Measurements from ENCODE around the gene PLGRKT.
"Not testable (repeated sequence)": the region's sequence is repeated elsewhere in the genome, so short reads cannot be mapped to it uniquely, and the experiment has no call there.

PLGRKT gene

DNA sequence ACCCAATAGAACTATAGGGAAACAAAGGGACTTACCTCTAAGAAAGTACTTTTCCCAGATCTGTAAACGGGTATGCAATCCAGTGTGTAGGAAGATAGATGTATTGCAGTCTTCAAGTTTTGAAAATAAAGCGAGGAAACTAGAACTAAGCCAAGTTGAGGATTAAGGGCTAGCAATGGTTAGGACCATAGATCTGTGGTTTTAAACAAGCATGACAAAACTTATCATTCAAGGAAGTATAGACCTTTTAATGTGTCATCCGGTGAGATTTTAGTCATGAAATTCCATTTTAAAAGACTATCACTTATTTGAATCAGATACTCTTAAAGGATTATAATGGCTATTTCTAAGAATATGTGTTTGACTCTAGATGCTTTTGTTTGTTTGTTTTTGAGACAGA, 33.1 kb upstream of the PLGRKT start:
- Histone ChIP-seq H3K9ac (ENCODE audit: low read length) (no peak overlapping the region), H3K36me3 (ENCODE audit: control insufficient read depth, insufficient read depth, low read length) (no peaks in the 10 kb centered on the region), H3K27ac (ENCODE audit: low read depth, low read length) (no peak overlapping the region), H3K9me3 (ENCODE audit: control insufficient read depth, insufficient read depth, low read depth, low read length) (no peaks in the 10 kb centered on the region), H3K4me3 (ENCODE audit: low read depth, low read length) (no peak overlapping the region), H3K27me3 (ENCODE audit: control insufficient read depth, insufficient read depth, low read length) (no peaks in the 10 kb centered on the region), H3K4me1 (ENCODE audit: control insufficient read depth, insufficient read depth, low read length) (no peaks in the 10 kb centered on the region)

DNA sequence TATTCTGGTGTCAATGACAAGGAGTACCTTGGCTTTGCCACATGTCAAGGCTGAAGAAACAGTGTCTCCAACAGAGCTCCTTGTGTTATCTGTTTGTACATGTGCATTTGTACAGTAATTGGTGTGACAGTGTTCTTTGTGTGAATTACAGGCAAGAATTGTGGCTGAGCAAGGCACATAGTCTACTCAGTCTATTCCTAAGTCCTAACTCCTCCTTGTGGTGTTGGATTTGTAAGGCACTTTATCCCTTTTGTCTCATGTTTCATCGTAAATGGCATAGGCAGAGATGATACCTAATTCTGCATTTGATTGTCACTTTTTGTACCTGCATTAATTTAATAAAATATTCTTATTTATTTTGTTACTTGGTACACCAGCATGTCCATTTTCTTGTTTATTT, 32.4 kb upstream of the PLGRKT start:
- no peaks in the 10 kb centered on the region for H3K9me3 ChIP-seq (ENCODE audit: control insufficient read depth, insufficient read depth, low read depth, low read length)
- H3K4me3 ChIP-seq (ENCODE audit: low read depth, low read length): no peak overlapping the region
- no peaks in the 10 kb centered on the region for H3K4me1 ChIP-seq (ENCODE audit: control insufficient read depth, insufficient read depth, low read length)
- H3K27me3 ChIP-seq (ENCODE audit: control insufficient read depth, insufficient read depth, low read length): no peaks in the 10 kb centered on the region
- no peak overlapping the region for H3K9ac ChIP-seq (ENCODE audit: low read length)
- no peak overlapping the region for H3K27ac ChIP-seq (ENCODE audit: low read depth, low read length)
- no peaks in the 10 kb centered on the region for H3K36me3 ChIP-seq (ENCODE audit: control insufficient read depth, insufficient read depth, low read length)

DNA sequence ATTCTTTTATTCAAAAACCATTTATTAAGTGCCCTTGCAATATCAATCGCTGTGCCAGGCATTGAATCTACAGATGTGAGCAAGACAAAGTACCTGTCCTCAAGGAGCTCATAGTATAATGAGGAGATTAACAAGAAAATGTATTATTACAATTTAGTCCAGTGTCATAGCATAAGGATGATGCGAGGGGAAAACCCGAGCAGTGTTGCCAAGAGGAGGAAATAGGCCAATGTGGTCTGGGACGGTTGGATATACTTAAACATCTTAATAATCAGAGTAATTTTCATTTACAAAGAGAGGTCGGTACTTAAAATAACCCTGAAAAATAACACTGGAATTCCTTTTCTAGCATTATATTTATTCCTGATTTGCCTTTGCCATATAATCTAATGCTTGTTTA, 31.1 kb upstream of the PLGRKT start:
- no peaks in the 10 kb centered on the region for H3K9me3 ChIP-seq (ENCODE audit: control insufficient read depth, insufficient read depth, low read depth, low read length)
- no peaks in the 10 kb centered on the region for H3K4me1 ChIP-seq (ENCODE audit: control insufficient read depth, insufficient read depth, low read length)
- H3K4me3 ChIP-seq (ENCODE audit: low read depth, low read length): no peak overlapping the region
- H3K36me3 ChIP-seq (ENCODE audit: control insufficient read depth, insufficient read depth, low read length): no peaks in the 10 kb centered on the region
- no peak overlapping the region for H3K27ac ChIP-seq (ENCODE audit: low read depth, low read length)
- H3K9ac ChIP-seq (ENCODE audit: low read length): no peak overlapping the region
- H3K27me3 ChIP-seq (ENCODE audit: control insufficient read depth, insufficient read depth, low read length): no peaks in the 10 kb centered on the region

DNA sequence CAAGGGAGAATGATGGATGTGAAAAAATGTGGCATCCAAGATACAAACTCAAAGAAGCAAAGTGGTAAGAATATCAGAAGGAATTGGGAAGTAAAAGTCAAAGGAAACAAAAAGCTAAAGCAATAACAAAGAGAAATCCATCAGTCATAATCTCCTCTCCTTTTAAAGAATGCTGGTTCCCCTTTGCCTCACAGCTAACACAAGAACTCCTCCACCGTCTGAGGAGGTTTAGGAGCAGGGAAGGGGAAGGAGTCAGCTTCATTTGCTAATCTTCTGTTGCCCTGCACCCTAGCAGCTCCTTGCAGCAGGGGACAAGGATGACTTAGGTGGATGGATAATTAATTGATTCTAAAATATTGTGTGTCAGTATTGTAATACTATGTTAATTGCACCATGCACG, 29.0 kb upstream of the PLGRKT start:
- Histone ChIP-seq H3K27me3 (ENCODE audit: control insufficient read depth, insufficient read depth, low read length) (no peaks in the 10 kb centered on the region), H3K27ac (ENCODE audit: low read depth, low read length) (no peak overlapping the region), H3K9me3 (ENCODE audit: control insufficient read depth, insufficient read depth, low read depth, low read length) (no peaks in the 10 kb centered on the region), H3K4me3 (ENCODE audit: low read depth, low read length) (no peak overlapping the region), H3K36me3 (ENCODE audit: control insufficient read depth, insufficient read depth, low read length) (no peaks in the 10 kb centered on the region), H3K4me1 (ENCODE audit: control insufficient read depth, insufficient read depth, low read length) (no peaks in the 10 kb centered on the region), H3K9ac (ENCODE audit: low read length) (no peak overlapping the region)

GRCh38 chr9:5466005-5466404, 28.3 kb upstream of the PLGRKT start:
- Histone ChIP-seq H3K9me3 (ENCODE audit: control insufficient read depth, insufficient read depth, low read depth, low read length) (no peaks in the 10 kb centered on the region), H3K36me3 (ENCODE audit: control insufficient read depth, insufficient read depth, low read length) (no peaks in the 10 kb centered on the region), H3K4me3 (ENCODE audit: low read depth, low read length) (no peak overlapping the region), H3K9ac (ENCODE audit: low read length) (no peak overlapping the region), H3K27ac (ENCODE audit: low read depth, low read length) (no peak overlapping the region), H3K4me1 (ENCODE audit: control insufficient read depth, insufficient read depth, low read length) (no peaks in the 10 kb centered on the region), H3K27me3 (ENCODE audit: control insufficient read depth, insufficient read depth, low read length) (no peaks in the 10 kb centered on the region)

DNA sequence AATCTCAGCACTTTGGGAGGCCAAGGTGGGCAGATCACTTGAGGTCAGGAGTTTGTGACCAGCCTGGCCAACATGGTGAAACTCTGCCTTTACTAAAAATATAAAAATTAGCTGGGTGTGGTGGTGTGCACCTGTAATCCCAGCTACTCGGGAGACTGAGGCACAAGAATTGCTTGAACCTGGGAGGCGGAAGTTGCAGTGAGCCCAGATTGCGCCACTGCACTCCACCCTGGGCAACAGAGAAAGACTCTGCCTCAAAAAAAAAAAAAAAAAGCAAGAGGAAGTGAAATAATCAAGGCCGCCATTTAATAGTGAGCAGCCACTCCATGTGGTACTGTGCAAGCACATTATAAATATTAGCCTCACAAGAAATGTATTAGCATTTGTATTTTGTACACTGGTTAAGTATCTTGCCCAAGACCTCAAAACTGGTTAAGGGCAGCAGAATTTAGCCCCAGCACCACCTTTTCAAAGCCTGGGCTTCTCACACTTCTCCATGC, 27.2 kb upstream of the PLGRKT start:
- not testable (repeated sequence) for H3K4me3 ChIP-seq (ENCODE audit: low read depth, low read length); H3K27ac ChIP-seq (ENCODE audit: low read depth, low read length); H3K27me3 ChIP-seq (ENCODE audit: control insufficient read depth, insufficient read depth, low read length); H3K9me3 ChIP-seq (ENCODE audit: control insufficient read depth, insufficient read depth, low read depth, low read length); H3K36me3 ChIP-seq (ENCODE audit: control insufficient read depth, insufficient read depth, low read length); H3K9ac ChIP-seq (ENCODE audit: low read length); H3K4me1 ChIP-seq (ENCODE audit: control insufficient read depth, insufficient read depth, low read length)

DNA sequence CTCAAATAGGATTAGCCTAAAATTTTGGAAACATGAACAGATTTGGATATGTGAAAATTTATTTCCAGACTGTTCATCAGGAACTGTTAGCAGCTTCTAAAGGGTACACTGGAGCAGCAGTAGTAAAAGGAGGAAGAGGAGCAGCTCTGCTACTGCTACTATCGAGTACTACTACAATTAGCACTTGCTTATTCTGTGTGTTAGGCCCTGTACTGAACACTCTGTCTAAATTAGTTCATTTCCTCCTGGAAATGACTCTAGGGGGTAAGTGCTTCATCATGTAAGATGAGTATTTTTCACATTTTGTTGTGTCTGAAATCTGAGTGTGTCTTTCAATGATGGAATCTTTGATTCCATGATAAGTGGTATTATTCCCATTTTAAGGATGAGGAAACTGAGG, 22.4 kb upstream of the PLGRKT start:
- H3K9me3 ChIP-seq (ENCODE audit: control insufficient read depth, insufficient read depth, low read depth, low read length): no peaks in the 10 kb centered on the region
- H3K4me3 ChIP-seq (ENCODE audit: low read depth, low read length): no peak overlapping the region
- H3K9ac ChIP-seq (ENCODE audit: low read length): no peak overlapping the region
- H3K36me3 ChIP-seq (ENCODE audit: control insufficient read depth, insufficient read depth, low read length): no peaks in the 10 kb centered on the region
- no peaks in the 10 kb centered on the region for H3K27me3 ChIP-seq (ENCODE audit: control insufficient read depth, insufficient read depth, low read length)
- H3K27ac ChIP-seq (ENCODE audit: low read depth, low read length): no peak overlapping the region
- H3K4me1 ChIP-seq (ENCODE audit: control insufficient read depth, insufficient read depth, low read length): 0 out of 2 replicates have a peak, but pooled peaks cover 7% of the 10 kb centered on the region

DNA sequence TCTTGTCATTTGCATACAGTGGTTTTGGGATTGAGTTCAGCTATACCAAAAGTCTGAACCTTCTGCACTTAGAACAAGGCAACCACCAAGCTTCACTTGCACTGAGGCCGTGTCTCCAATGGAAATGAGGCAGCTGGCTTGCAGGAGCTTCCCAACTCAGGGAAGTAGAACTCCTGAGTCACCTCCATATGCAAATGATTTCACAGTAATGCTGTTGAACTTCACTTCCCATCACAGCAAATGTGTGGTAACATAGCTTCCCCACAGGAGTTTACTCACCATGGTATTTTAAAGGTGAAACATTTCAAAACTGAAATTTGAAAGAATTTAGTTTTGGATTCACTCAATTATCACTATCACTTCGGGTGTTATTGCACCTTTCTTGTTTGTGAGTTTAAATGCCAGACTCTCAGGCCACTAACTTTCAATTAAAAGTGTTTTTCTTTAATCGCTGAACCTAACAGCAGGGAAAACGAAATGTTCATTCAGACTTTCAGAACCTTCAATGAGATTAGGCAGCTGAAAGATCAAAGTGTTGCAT, 21.6 kb upstream of the PLGRKT start:
- no peaks in the 10 kb centered on the region for H3K36me3 ChIP-seq (ENCODE audit: control insufficient read depth, insufficient read depth, low read length)
- no peak overlapping the region for H3K4me3 ChIP-seq (ENCODE audit: low read depth, low read length)
- H3K9ac ChIP-seq (ENCODE audit: low read length): no peak overlapping the region
- H3K27me3 ChIP-seq (ENCODE audit: control insufficient read depth, insufficient read depth, low read length): no peaks in the 10 kb centered on the region
- no peak overlapping the region for H3K27ac ChIP-seq (ENCODE audit: low read depth, low read length)
- 0 out of 2 replicates have a peak, but pooled peaks cover 7% of the 10 kb centered on the region for H3K4me1 ChIP-seq (ENCODE audit: control insufficient read depth, insufficient read depth, low read length)
- H3K9me3 ChIP-seq (ENCODE audit: control insufficient read depth, insufficient read depth, low read depth, low read length): no peaks in the 10 kb centered on the region

- no peak overlapping the region for H3K27ac ChIP-seq (ENCODE audit: low read depth, low read length)
- H3K4me3 ChIP-seq (ENCODE audit: low read depth, low read length): no peak overlapping the region
- H3K9ac ChIP-seq (ENCODE audit: low read length): no peak overlapping the region
- H3K4me1 ChIP-seq (ENCODE audit: control insufficient read depth, insufficient read depth, low read length): peaks cover 7% of the 10 kb centered on the region; the same call in 1 of the 2 replicates
- no peaks in the 10 kb centered on the region for H3K36me3 ChIP-seq (ENCODE audit: control insufficient read depth, insufficient read depth, low read length)
- H3K9me3 ChIP-seq (ENCODE audit: control insufficient read depth, insufficient read depth, low read depth, low read length): no peaks in the 10 kb centered on the region
- H3K27me3 ChIP-seq (ENCODE audit: control insufficient read depth, insufficient read depth, low read length): no peaks in the 10 kb centered on the region
Measured at GRCh38 chr9:5455181-5455580, 17.5 kb upstream of the PLGRKT start.

GRCh38 chr9:5453673-5454072, 15.9 kb upstream of the PLGRKT start:
- Histone ChIP-seq H3K27ac (ENCODE audit: low read depth, low read length) (no peak overlapping the region), H3K4me3 (ENCODE audit: low read depth, low read length) (no peak overlapping the region), H3K27me3 (ENCODE audit: control insufficient read depth, insufficient read depth, low read length) (peaks cover 7% of the 10 kb centered on the region), H3K9me3 (ENCODE audit: control insufficient read depth, insufficient read depth, low read depth, low read length) (no peaks in the 10 kb centered on the region), H3K9ac (ENCODE audit: low read length) (no peak overlapping the region), H3K4me1 (ENCODE audit: control insufficient read depth, insufficient read depth, low read length) (peaks cover 3% of the 10 kb centered on the region; the same call in 1 of the 2 replicates), H3K36me3 (ENCODE audit: control insufficient read depth, insufficient read depth, low read length) (no peaks in the 10 kb centered on the region)

- Histone ChIP-seq H3K9me3 (ENCODE audit: control insufficient read depth, insufficient read depth, low read depth, low read length) (no peaks in the 10 kb centered on the region), H3K36me3 (ENCODE audit: control insufficient read depth, insufficient read depth, low read length) (no peaks in the 10 kb centered on the region), H3K4me3 (ENCODE audit: low read depth, low read length) (no peak overlapping the region), H3K27ac (ENCODE audit: low read depth, low read length) (no peak overlapping the region), H3K27me3 (ENCODE audit: control insufficient read depth, insufficient read depth, low read length) (peaks cover 7% of the 10 kb centered on the region), H3K9ac (ENCODE audit: low read length) (no peak overlapping the region), H3K4me1 (ENCODE audit: control insufficient read depth, insufficient read depth, low read length) (peaks cover 3% of the 10 kb centered on the region; the same call in 1 of the 2 replicates)
Measured at GRCh38 chr9:5453004-5453403, 15.3 kb upstream of the PLGRKT start.

DNA sequence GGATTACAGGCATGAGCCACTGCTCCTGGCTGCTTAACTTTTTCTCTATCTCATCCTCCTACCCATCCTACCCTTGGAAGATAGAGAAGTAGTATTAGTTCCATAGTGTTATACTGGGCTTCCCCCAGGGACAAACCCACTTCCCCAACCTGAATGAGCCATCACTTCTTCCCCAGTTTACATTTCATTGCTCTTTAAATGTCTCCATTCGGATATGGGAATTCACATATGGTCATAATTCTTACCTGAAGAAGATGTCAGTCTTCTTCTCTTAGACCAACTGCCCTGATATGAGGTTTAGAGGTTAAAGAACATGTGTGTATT, 14.5 kb upstream of the PLGRKT start:
- Histone ChIP-seq H3K27ac (ENCODE audit: low read depth, low read length) (no peak overlapping the region), H3K4me3 (ENCODE audit: low read depth, low read length) (no peak overlapping the region), H3K27me3 (ENCODE audit: control insufficient read depth, insufficient read depth, low read length) (peaks cover 9% of the 10 kb centered on the region), H3K9me3 (ENCODE audit: control insufficient read depth, insufficient read depth, low read depth, low read length) (no peaks in the 10 kb centered on the region), H3K4me1 (ENCODE audit: control insufficient read depth, insufficient read depth, low read length) (peaks cover 3% of the 10 kb centered on the region; the same call in 1 of the 2 replicates), H3K9ac (ENCODE audit: low read length) (no peak overlapping the region), H3K36me3 (ENCODE audit: control insufficient read depth, insufficient read depth, low read length) (no peaks in the 10 kb centered on the region)

Data from HUES6 (cell line).